Esophagus squamous epithelium (tissue), 5 donors: ENCODE data around the gene OR14A2. TPM values are rescaled to one million over a fixed set of nuclear protein-coding genes. Genes with fewer than 3 reads are reported as not detected.
"Not testable (repeated sequence)": the region's sequence is repeated elsewhere in the genome, so short reads cannot be mapped to it uniquely, and the experiment has no call there.

Source experiments
- DNase-seq: peaks from one replicate; lab custom pipeline; 2025; lab: John Stamatoyannopoulos, UW
- H3K27ac ChIP-seq, 4 donors: fragments of 200-600 bp; sonication (generic); one replicate each; pipeline ENCODE4 v1.5.1; 2016 to 2019; ENCODE audit warnings: mild to moderate bottlenecking in 1 of 4
- H3K27me3 ChIP-seq, 4 donors: fragments of 200-600 bp; sonication (generic); 1 replicate in 3 of 4; 2 replicates in 1 of 4; pipeline versions ENCODE4 v1.5.1 to v1.6.0; 2017 to 2021; ENCODE audit warnings: antibody characterized with exemption in 1 of 4
- H3K36me3 ChIP-seq, 3 donors: fragments of 200-600 bp; sonication (generic); one replicate each; pipeline ENCODE4 v1.5.1; 2016 to 2019
- H3K4me1 ChIP-seq, 3 donors: fragments of 200-600 bp; sonication (generic); one replicate each; pipeline ENCODE4 v1.5.1; 2017 to 2019
- H3K4me3 ChIP-seq, 4 donors: fragments of 200-600 bp; sonication (generic); 1 replicate in 3 of 4; 2 replicates in 1 of 4; pipeline ENCODE4 v1.5.1; 2016 to 2019; ENCODE audit warnings: mild to moderate bottlenecking in 2 of 4, moderate library complexity in 1 of 4
- H3K9me3 ChIP-seq, 3 donors: fragments of 200-600 bp; sonication (generic); one replicate each; pipeline ENCODE4 v1.5.1; 2016 to 2019
- CTCF ChIP-seq, 6 experiments: fragments of 450-650 bp in 4 of 6; fragments of 200-600 bp in 2 of 6; sonication (generic) in 2 of 6; IDR thresholded peaks; one replicate each; pipeline ENCODE4 v1.5.1; 2016 to 2019; ENCODE audit warnings: antibody characterized with exemption in 6 of 6, mild to moderate bottlenecking in 4 of 6, moderate library complexity in 4 of 6
- POLR2A ChIP-seq, 4 donors: fragments of 450-650 bp; IDR thresholded peaks; one replicate each; pipeline ENCODE4 v1.6.1; 2017; ENCODE audit warnings: antibody characterized with exemption in 4 of 4, mild to moderate bottlenecking in 4 of 4, moderate library complexity in 3 of 4
- WGBS, 2 donors: methylation state at CpG; one replicate each; pipeline ENCODE4 v1.1.5; 2018; 5-methylcytosine and 5-hydroxymethylcytosine counted together
- intact Hi-C: fragments of 100-400 bp; cut with DNase I; formaldehyde crosslinking; loops from one replicate; pipeline ENCODE4 v1.15.0; 2022
- total RNA-seq, 4 donors: library from RNA; depleted of rRNA; stranded (reverse); fragments of >200 nt; gene quantifications; one replicate each; pipeline ENCODE4 v1.1.0, GENCODE V29; 2016
- donor health status: DM: yes; HTN: yes; CAD: no.

The OR14A2 gene
- total RNA-seq, 4 donors from 2014 or later: not detected

- TF ChIP-seq POLR2A (IDR thresholded peaks at IDR 0.05): no peak
- no peak for TF ChIP-seq CTCF (IDR thresholded peaks at IDR 0.05)
- Histone ChIP-seq H3K9me3 (peaks cover 0 to 16% (median 8%) of the 10 kb centered on the region in 3 donors), H3K4me3 (no peak overlapping the region), H3K27ac (no peak overlapping the region), H3K4me1 (no peaks in the 10 kb centered on the region), H3K36me3 (no peaks in the 10 kb centered on the region), H3K27me3 (no peaks in the 10 kb centered on the region)
- WGBS, 2 donors: 78 to 89% methylated on average over 3 to 7 of the region's 7 CpGs
- intact Hi-C loops: no loop called here
- no peak for DNase-seq
Observed at GRCh38 chr1:247747616-247748015, 325 bp downstream of the OR14A2 start.

GRCh38 chr1:247746391-247746935, 1.5 kb downstream of the OR14A2 start:
- no peaks in the 10 kb centered on the region for H3K36me3 ChIP-seq
- WGBS, 2 donors: 69 to 77% methylated on average over 3 of the region's 3 CpGs
- peaks cover 0 to 13% (median 8%) of the 10 kb centered on the region in 3 donors for H3K9me3 ChIP-seq
- TF ChIP-seq POLR2A (IDR thresholded peaks at IDR 0.05) (no peak), CTCF (IDR thresholded peaks at IDR 0.05) (no peak)
- DNase-seq: no peak
- no peak overlapping the region for H3K27ac ChIP-seq
- intact Hi-C loops: no loop called here
- H3K4me3 ChIP-seq: no peak overlapping the region
- no peaks in the 10 kb centered on the region for H3K27me3 ChIP-seq
- H3K4me1 ChIP-seq: no peaks in the 10 kb centered on the region

- H3K27ac ChIP-seq, H3K27me3 ChIP-seq, H3K36me3 ChIP-seq, intact Hi-C loops, H3K4me3 ChIP-seq, H3K4me1 ChIP-seq, DNase-seq, H3K9me3 ChIP-seq: not testable (repeated sequence)
- WGBS, 2 donors: 43 to 48% methylated on average over 3 of the region's 3 CpGs
Observed at GRCh38 chr1:247742215-247742760, 5.7 kb downstream of the OR14A2 start.

GRCh38 chr1:247741756-247742155, 6.2 kb downstream of the OR14A2 start:
- Histone ChIP-seq H3K9me3 (no peaks in the 10 kb centered on the region), H3K36me3 (no peaks in the 10 kb centered on the region), H3K4me3 (no peak overlapping the region), H3K27me3 (no peaks in the 10 kb centered on the region), H3K4me1 (no peaks in the 10 kb centered on the region), H3K27ac (no peak overlapping the region)
- DNase-seq: no peak
- no peak for TF ChIP-seq POLR2A (IDR thresholded peaks at IDR 0.05)
- no peak for TF ChIP-seq CTCF (IDR thresholded peaks at IDR 0.05)
- 59 to 70% methylated on average over 5 of the region's 5 CpGs for WGBS, 2 donors
- intact Hi-C loops: no loop called here

GRCh38 chr1:247740721-247741120, 7.2 kb downstream of the OR14A2 start:
- H3K4me3 ChIP-seq: no peak overlapping the region
- no peaks in the 10 kb centered on the region for H3K27me3 ChIP-seq
- no peaks in the 10 kb centered on the region for H3K9me3 ChIP-seq
- intact Hi-C loops: no loop called here
- TF ChIP-seq POLR2A (IDR thresholded peaks at IDR 0.05) (no peak), CTCF (IDR thresholded peaks at IDR 0.05) (no peak)
- DNase-seq: no peak
- H3K27ac ChIP-seq: no peak overlapping the region
- H3K4me1 ChIP-seq: no peaks in the 10 kb centered on the region
- WGBS, 2 donors: 84 to 87% methylated on average over 2 of the region's 2 CpGs
- no peaks in the 10 kb centered on the region for H3K36me3 ChIP-seq
